ENCODE data around the gene ADAMTSL1. TPM values are rescaled to one million over a fixed set of nuclear protein-coding genes. Genes with fewer than 3 reads are reported as not detected.
"Not testable (repeated sequence)": the region's sequence is repeated elsewhere in the genome, so short reads cannot be mapped to it uniquely, and the experiment has no call there.

The ADAMTSL1 gene
- total RNA-seq, 1 donor from 2014 or later = 1.5 TPM

DNA sequence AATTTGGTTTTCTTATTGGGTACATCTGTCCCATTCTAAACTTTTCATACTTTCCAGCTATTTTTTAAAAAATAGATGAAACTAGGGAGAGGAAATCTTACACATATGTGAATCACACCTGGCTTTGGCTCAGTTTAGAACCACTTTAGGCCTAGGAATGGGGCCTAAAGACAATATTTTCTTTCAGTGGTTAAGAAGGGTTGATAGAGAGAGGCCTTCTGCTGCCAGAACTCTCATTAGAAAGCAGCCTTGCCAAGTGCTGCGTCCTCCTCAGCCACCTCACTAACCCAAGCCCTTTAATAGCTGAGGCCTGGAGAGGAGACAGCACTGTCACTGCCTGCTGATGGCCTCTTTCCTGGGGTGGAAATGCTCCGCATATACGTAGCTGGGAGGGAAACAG is 391.6 kb downstream of the ADAMTSL1 start:
- no peak for ATAC-seq

DNA sequence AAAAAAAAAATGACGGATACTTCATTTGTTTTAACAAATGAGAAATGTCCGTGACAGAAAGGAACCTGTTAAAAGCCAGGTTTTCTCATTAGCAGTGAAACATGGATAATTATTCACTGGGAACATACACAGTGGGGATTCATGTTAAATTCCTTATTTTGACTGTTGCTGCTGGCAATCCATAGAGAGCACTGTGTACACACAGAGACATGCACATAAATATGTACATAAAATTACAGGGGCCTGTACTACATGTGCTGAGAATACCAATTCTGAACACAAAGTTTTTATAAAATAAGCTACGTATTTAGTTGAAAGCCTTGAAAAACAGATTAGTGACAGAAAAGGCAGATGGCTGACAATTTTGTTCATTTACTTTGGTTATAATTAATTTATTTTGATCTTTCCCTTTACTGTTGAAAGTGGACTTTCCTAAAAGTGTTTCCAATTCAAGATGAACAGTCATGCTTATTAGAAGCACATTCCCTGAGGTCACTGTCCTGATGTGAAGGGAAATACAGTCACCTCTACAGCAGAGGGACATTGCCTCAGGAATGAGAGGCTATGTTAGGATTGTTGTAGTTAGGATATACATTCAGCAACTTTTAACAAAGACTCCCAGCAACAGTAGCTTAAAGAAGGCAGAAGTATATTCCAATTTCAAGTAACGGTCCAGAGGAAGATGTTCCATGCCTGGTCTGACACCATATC is 392.3 kb downstream of the ADAMTSL1 start:
- no peak for ATAC-seq

DNA sequence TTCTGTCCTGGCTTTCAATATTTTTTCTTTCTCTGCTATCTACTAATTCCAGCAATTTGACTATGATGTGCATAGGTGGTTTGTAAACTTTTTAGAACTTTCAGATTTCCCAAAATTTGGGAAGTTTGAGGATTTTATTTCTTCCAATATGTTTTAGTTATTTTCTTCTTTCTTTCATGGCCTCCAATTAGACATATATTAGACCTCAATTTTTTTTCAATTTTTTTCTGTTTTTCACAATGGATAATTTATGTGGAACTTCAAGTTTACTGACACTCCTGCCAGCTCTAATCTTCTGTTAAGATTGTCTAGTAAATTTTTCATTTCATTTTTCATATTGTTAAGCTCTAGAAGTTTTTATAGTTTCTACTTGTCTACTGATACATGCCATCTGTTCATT is 395.8 kb downstream of the ADAMTSL1 start:
- no peak for ATAC-seq

DNA sequence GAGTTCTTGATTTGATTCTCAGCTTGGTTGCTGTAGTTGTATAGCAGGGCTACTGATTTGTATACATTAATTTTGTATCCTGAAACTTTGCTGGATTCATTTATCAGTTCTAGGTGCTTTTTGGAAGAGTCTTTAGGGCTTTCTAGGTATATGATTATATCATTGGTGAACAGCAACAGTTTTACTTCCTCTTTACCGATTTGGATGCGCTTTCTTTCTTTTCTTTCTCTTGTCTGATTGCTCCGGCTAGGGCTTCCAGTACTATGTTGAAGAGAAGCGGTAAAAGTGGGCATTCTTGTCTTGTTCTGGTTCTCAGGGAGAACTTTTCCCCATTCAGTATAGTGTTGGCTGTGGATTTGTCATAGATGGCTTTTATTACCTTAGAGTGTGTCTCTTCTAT is 400.1 kb downstream of the ADAMTSL1 start:
- no peak for ATAC-seq

DNA sequence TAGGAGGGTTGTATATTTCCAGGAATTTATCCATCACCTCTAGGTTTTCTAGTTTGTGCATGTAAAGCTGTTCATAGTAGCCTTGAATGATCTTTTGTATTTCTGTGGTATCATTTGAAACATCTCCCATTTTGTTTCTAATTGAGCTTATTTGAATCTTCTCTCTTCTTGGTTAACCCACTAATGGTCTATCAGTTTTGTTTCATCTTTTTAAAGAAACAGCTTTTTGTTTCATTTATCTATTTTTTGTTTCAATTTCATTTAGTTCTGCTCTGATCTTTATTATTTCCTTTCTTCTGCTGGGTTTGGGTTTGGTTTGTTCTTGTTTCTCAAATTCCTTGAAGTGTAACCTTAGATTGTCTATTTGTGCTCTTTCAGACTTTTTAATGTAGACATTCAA is 401.0 kb downstream of the ADAMTSL1 start:
- ATAC-seq = not testable (repeated sequence)

DNA sequence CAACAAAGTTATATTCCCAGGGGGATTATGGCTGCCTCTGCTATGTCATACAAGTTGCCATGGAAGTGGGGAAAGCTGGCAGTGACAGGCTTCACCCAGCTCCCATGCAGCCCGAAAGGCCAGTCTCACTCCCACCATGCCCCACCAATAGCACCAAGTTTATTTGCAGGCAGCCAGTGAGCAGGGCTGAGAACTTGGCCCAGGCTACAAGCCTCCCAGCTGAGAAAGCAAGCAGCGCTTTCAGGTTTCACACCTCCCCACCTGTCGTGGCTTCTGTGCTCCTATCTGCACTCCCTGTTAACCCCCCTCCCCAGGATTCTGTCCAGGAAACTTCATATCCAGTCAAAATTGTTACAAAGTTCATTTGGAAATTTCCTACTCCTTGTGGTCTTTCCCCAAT is 404.0 kb downstream of the ADAMTSL1 start:
- no peak for ATAC-seq

DNA sequence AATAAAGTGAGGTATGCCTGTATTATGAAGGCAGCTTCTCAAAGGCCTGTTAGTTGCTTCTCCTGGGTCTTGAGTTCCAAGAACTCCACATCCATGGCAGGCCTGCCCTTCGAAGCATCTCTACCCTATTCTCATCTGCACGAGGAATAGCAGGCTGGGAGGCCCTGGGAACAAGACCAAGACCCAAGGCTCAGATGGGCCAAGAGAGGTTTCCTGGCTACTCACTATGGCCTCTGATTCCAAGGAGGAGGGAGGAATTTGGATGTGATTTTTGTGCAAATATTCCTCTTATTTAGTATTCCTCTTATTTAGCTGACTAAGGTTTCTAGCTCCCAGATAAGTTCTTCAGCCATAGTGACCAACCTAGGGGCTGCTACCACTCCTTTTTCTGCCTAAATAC is 407.8 kb downstream of the ADAMTSL1 start:
- ATAC-seq = no peak

DNA sequence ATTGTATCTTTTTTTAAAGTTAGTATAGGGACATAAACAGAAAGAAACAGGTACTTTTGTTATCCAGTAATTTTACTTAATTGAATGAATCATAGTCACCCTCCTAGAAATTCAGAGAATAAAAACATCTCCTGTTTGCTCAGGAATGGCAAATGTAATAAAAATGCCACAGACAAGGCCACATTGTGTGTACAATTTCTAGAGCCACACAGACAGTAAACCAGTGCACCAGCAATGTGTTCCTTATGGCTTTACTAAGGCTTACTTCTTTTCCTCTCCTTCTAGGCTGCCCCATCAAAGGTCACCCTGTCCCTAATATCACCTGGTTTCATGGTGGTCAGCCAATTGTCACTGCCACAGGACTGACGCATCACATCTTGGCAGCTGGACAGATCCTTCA is 413.6 kb downstream of the ADAMTSL1 start:
- no peak for ATAC-seq

DNA sequence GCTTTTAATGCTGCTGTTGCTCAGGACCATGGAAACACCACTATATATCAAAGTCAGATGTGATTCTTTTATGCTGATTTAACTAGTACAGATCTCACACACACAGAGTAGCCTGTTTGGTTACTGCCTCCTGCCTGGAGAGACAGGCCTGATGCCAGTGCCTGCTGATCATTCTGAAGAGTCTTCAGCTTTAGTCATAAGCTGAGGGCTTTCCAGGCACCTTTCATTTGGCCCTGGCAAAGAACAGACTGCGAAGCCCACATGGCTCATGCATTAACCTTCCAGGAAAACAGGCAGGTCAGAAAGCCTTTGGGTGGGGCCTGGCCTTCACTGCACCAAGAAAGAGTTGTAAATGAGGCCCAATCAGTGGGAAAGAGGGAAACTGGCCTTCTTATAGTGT is 414.3 kb downstream of the ADAMTSL1 start:
- ATAC-seq = peak; percentile 62

DNA sequence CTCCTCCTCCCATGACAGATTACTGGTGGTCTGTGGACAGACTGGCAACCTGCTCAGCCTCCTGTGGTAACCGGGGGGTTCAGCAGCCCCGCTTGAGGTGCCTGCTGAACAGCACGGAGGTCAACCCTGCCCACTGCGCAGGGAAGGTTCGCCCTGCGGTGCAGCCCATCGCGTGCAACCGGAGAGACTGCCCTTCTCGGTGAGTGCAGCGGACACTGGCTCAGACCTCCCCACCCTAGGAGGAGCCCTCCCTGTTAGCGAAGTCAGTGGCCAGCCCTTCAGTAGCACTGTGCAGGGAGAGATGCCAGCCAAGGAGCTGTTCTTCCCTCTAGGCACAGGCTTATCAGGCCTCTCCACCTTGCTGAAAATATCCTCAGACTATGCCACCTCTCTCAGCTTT is 415.6 kb downstream of the ADAMTSL1 start:
- ATAC-seq = peak; percentile 13

DNA sequence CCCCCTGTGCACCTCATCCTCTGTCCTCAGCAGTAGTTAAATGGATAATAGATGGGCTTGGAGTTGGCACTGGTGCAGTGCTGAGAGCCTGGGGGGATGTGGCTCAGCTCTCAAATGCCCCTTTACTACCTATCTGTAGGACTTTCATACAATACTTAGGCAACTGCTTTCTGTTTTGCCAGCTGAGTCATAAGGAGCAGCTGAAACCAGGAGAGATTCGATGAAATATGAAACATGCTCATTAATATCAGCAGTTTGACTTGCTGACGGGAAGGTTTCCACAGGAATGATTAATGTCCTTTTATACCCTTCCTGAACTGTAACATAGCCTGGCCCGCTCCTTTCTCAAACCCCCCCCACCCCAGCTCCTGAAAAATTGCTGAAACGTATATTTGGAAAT is 416.4 kb downstream of the ADAMTSL1 start:
- peak; percentile 44 for ATAC-seq

DNA sequence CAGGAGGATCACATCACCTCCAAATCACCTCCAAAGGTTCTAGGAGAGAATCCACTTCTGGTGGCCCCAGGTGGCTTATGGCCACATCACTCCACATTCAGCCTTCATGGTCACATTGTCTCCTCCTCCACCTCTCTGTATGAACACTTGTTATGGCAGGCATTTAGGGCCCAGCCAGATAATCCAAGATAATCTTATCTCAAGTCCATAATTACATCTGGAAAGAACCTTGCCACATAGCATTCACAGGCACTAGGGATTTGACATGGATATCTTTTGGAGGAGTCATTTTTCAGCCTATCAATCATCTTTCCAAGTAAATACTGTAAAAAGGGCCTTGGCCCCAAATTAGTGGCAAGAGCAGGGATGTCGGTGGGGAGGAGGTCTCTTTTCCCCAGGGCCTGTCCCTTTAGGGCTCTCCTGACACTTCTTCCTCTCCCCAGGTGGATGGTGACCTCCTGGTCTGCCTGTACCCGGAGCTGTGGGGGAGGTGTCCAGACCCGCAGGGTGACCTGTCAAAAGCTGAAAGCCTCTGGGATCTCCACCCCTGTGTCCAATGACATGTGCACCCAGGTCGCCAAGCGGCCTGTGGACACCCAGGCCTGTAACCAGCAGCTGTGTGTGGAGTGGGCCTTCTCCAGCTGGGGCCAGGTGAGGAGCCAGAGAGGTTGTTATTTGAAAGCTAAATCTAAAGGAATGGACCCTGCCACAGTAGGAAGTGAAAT is 418.2 kb downstream of the ADAMTSL1 start:
- no peak for ATAC-seq

DNA sequence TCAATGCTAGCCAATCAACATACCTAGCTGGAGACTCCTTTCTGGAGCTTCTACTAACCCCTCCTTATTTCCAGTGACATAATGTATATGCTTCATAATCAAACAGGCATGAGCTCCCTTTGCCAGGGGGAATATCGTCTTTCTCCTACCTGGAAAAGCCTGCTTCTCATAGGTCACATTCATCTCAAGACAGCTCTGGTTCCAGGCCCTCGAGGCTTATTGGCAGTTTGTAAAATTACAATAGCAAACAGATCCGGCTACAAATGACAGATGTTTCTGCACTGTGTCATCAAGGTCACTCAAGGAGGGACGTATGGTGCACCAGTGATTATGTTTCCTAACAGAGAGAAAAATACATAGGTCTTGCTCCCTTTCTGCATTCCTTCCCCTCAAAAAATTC is 419.1 kb downstream of the ADAMTSL1 start:
- no peak for ATAC-seq

DNA sequence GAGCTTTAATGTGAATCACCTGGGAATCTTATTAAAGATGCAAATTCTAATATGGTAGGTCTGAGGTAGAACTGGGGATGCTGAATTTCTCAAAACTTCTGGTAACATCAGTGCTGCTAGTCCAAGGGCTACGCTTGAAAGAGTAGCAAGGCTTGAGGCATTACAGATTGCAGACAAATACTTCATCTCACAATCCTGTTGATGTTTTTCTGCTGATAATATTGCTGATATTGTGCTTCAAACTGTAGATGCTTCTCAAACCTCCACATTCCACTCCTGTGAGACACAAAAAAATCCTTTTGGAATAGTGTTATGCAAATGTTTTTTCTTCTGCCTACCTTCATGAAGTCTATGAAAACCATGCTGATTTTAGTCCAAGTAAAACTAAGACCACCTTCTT is 419.5 kb downstream of the ADAMTSL1 start:
- ATAC-seq = no peak

DNA sequence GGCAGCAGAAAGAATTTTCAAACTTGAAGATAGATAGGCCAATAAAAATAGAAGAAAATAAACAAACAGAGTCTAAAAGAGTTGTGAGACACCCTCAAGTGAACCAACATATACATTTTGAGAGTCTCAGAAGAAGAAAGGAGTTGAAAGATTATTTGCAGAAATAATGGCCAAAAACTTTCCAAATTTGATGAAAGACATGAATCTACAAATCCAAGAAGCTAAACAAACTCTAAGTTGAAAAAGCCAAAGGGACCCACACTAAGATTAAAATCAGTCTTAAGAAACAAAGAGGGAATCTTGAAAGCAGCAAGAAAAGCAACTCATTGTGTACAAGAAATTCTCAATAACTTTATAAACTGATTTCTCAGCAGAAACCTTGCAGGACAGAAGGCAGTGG is 422.1 kb downstream of the ADAMTSL1 start:
- ATAC-seq = no peak

DNA sequence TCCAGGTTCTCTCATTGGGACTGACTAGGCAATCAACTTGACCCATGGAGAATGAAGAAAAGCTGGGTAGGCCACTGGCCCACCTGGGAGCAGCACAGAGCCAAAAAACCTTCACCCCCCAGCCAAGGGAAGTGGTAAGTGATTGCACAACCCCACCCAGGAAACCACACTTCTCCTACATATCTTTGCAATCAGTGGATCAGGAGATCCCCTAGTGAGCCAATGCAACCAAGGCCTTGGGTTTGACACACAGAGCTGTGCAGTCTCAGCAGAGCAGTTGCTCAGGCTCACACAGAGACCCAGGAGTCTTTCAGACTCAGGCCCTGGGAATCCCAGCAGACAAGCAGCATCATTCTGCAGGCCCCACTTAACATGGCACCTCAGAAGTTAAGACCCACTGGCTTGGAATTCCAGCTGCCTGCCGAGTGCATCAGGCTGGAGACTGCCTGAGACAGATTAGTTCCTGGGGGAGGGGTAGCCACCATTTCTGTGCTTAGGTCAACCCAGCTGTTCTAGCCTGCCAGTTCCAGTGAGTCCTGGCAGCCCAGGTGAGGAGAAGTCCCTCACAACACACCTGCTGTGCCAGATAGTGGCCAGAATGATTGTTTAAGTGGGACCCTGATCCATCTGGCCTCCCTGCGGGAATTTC is 422.7 kb downstream of the ADAMTSL1 start:
- no peak for ATAC-seq

DNA sequence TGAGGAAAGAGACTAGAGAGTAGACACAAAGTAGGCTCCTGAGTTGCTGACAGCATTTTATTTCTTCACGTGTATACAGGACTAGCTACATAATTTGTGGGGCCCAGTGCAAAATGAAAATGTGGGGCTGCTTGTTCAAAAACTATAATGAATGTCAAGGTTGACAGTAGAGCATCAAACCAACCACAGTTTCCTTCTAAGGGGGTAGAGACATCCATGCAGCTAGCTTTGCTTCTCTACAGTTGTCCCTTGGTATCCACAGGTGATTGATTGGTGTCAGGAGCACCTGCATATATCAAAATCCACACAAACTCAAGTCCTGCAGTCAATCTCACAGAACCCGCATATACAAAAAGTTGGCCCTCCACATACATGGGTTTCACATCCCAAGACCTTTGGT is 429.5 kb downstream of the ADAMTSL1 start:
- no peak for ATAC-seq

DNA sequence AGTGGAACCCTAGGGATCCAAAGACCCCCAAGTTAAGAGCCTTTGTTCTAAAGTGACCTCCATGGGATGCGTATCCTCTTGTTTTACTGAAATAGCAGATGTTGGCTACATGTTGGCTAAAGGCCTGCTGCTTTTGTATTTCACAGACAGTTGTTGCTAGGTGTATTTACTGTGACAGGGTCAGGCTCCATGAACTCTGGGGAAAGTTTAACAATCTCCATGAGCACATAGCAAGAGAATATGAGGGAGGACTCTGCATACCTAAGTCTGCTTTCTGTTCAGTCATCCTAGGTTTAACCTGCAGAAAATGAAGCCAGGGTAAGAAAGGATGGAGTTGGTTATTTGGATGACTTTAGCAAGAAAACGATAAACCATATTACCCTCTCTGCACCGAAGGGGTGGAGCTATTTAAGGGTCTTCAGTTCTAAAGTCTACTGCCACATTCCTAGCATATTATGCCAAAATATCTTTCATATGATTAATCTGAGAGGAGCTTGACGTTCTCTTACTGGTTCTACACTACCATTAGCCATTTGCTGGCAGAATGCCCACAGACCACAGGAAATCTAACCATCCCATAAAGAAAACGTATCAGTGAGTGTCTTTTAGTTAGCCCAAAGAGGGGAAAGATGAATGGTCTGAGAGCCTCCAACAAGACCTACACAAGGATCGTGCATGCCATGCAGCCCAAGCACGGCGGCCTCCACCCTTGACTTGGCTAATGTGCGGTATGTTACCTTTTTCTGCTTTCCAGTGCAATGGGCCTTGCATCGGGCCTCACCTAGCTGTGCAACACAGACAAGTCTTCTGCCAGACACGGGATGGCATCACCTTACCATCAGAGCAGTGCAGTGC is 431.3 kb downstream of the ADAMTSL1 start:
- ATAC-seq = no peak

DNA sequence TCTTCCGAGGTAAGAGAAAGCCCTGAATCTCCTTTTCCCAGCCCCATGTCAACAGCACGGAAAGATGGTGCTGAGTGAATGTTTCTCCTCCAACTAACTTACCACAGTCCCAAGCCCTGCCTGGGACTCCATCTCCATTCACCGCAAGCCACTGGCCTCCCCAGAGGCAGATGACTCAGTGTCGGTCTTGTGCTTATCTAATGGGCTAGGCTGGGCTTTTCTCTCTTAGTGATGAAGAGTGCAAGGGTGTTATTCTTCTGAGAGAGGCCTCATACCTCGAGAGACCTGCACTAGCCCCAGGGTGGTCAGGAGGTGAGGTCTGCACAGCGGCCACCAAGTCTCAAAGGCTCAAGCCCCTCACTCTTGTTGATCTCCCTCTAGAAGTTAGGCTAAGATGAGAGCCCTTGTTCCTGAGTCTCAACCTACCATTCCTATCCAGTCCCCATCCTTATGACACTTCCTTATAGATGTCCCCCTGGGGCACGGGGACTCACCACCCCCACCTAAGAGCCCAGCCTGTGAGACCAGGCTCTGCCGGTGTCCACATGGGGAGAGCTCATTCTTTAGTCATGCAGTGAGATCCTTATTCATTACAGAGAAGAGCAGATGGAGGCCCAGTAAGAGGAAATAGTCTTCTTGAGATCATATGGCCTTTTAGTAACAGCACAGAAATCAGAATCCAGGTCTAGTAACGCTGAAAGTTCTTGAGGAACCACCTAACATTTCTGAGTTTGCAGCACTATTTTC is 432.1 kb downstream of the ADAMTSL1 start:
- no peak for ATAC-seq

DNA sequence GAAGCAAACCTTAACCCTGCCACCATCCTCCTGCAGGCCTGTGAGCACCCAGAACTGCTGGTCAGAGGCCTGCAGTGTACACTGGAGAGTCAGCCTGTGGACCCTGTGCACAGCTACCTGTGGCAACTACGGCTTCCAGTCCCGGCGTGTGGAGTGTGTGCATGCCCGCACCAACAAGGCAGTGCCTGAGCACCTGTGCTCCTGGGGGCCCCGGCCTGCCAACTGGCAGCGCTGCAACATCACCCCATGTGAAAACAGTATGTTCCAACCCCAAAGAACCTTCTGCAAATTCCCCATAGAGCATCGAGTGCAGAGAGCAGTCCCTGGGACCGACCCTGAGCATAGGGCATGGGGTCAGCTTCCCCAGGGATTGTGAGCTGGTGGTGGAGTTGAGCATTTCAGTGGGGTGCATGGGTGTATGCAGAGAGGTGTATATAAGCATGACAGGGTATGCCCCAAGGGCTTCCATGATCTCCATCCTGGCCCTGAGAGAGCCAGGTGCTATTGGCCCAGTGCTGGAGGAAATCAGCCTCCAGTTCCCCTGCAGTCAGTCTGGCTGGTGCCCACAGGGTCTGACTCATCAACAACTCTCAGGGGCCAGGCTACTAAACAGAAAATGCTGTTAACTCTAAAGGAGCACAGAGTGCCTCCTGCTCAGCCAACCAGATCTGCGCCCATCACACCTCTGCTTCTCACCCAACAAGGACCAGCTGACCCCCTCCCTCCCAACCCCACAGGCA is 432.9 kb downstream of the ADAMTSL1 start:
- no peak for ATAC-seq

DNA sequence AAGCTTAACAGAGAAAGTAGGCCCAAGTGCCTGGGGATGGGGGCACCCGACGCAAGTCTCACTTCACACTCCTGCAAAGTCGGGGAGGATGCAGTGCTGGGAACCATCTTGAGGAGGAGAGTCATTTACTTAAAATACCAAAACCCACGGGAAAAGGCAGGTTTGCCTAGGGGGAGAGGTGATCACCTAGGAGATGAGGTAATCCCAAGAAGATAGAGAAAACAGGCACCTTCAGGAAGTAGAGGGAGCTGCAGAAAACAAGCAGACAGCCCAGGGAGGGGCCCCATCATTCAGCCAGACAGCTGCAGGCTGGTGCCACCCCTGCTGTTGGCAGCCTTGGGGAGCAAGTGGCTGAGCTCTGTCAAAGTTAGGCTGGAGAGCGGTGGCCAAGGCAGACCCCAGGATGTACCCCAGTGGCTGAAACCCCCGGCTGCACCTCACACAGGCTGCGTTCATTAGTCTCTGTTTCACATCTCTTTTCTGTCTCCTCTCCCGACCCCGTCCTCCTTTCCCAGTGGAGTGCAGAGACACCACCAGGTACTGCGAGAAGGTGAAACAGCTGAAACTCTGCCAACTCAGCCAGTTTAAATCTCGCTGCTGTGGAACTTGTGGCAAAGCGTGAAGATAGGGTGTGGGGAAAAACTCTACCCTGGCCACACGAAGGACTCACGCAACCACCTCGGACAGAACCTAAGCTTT is 434.1 kb downstream of the ADAMTSL1 start:
- ATAC-seq = no peak

Data from esophagus mucosa (tissue), 1 donor.